Brain pericyte (primary cell): Measurements from ENCODE around the gene SNAI3.

ENCODE experiments used
- DNase-seq: peaks from one replicate; pipeline ENCODE4 v3.0.0-alpha.2; 2012; ENCODE audit warnings: low read depth, low spot score

The SNAI3 gene

GRCh38 chr16:88686439-88687253 is at the start of gene SNAI3:
Gene SNAI3, minus strand, starts transcription at chr16:88686507. Its CDS starts 101 bp downstream, at chr16:88686406.
- no peak for DNase-seq

DNA sequence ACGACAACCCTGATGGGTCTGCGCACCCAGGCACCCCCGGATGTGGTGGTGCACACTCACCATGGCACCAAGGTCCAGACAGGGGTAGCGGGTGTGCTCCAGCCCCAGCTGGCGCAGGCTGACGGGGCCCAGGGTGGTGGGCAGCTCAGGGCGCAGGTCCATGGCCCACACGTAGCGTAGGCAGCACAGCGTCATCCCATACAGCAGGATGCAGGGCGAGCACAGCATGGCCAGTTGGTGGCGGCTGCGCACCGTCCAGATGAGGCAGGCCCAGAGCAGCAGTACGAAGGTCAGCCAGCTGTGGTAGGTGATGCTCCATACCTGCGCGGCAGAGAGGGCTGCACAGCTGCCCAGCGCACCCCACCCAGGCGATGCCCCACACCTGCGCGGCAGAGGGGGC is 49.8 kb upstream of the SNAI3 start:
- DNase-seq: no peak

DNA sequence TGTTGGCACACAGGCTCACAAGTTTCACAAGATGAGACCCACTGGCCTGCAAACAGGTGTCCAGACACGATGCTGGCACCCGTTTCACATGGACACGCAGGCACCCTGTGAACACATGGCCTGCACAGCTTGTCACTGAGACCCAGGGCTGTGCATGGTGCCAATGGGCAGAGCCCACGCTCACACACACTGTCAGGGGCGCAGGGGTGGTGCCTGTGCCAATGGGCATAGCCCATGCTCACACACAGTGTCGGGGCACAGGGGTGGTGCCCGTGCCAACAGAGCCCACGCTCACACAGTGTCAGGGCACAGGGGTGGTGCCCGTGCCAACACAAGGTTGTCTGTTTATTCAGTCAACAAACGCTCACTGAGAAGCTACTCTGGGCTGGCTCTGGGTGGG is 49.3 kb upstream of the SNAI3 start:
- no peak for DNase-seq

DNA sequence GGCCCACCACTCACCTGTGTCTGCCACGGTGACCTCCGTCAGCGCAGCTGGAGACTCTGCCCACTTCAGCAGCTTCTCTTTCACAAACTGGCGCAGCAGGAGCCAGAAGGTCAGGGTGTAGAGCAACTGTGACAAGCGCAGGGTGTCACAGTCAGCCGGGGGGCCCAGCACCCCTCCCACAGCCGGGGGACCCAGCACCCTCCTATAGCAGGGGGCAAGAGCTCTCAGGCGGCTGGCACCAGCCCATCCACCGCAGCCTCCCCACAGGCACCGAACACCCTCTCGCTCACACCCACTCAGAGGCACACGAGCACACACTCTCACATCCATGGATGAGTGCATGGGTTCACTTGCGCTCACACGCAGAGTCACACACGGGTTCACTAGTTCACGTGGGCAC is 48.8 kb upstream of the SNAI3 start:
- DNase-seq: no peak

- no peak for DNase-seq
These were observed 48.0 kb upstream of the SNAI3 start for GRCh38 chr16:88734361-88734728.

- DNase-seq: no peak
These were observed 47.5 kb upstream of the SNAI3 start for GRCh38 chr16:88733630-88734360.

DNA sequence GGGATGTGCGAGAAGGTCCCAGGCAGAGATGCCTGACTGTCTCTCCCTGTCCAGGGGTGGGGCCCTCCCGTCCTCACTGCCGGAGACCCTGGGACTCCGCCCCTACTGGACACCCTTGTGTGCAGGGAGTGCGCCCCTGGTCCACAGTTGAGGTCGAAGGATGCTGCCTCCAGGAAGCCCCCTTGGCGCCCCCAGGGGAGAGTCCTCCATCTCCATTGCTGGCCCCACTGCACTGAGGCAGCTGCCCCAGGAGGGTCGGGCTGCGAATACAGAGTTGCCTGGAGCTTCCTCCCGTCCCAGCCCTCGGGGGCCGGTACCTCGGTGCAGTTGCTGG is 46.6 kb upstream of the SNAI3 start:
- DNase-seq: no peak

DNA sequence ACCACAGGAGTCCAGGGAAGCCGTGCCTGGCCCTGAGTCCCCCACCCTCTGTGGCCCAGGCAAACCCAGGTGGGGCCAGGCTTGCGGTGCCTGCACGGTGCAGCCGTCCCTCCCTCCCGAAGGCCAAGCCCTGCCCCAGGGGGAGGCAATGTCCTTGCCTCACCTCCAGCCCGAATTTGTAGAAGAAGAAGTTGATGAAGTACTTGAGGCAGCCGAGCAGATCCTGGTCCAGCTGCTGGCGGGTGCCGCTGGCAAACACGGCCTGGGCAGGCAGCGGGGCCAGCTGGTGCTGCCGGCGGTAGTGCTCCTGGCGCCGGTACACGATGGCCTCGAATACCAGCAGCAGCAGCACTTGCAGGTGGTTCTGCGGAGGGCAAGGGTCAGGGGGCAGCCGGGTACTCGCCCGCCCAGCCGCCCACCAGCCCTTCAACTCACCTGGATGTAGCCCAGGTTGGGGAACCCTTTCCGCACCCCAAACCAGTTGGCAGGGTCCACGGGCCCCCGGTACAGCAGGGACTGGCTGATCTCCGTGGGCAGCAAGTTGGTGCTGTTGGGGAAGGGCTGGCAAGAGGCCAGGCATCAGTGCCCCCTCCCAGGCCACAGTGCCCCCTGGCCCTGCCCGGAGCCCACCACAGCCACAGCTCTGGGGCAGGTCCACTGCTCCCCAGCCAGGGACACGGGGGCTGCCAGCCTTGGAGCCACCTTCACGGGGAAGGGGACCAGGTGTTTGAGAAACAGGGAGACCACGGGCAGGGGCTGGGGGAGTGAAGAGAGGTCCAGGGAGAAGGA is 46.1 kb upstream of the SNAI3 start:
- no peak for DNase-seq

DNA sequence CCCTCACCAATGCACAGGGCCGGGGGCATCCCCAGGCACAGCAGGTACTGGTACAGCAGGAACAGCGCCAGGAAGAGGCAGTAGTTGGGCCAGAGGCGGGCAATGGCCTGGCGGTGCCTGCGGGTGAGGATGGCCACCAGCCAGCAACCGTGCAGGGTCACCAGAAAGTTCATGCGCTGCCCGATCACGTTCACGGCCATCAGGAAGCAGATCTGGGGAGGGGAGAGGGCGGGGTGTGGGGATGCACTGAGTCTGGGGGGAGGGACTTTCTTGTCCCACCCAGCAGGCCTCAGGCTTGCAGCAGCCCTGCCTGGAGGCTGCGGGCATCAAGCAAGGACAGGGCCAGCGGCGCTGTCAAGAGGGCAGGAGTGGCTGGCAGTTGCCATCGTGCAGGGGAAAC is 45.4 kb upstream of the SNAI3 start:
- DNase-seq: no peak

- DNase-seq: no peak
These were observed 44.6 kb upstream of the SNAI3 start for GRCh38 chr16:88730632-88731607.

- peak; percentile 48 for DNase-seq
These were observed 41.6 kb upstream of the SNAI3 start for GRCh38 chr16:88727871-88728270.

GRCh38 chr16:88726981-88727380 is 40.7 kb upstream of the SNAI3 start:
- no peak for DNase-seq

GRCh38 chr16:88726408-88726749 is 40.1 kb upstream of the SNAI3 start:
- no peak for DNase-seq

- DNase-seq: no peak
These were observed 39.5 kb upstream of the SNAI3 start for GRCh38 chr16:88725609-88726407.

GRCh38 chr16:88724855-88725555 is 38.7 kb upstream of the SNAI3 start:
- DNase-seq: no peak

DNA sequence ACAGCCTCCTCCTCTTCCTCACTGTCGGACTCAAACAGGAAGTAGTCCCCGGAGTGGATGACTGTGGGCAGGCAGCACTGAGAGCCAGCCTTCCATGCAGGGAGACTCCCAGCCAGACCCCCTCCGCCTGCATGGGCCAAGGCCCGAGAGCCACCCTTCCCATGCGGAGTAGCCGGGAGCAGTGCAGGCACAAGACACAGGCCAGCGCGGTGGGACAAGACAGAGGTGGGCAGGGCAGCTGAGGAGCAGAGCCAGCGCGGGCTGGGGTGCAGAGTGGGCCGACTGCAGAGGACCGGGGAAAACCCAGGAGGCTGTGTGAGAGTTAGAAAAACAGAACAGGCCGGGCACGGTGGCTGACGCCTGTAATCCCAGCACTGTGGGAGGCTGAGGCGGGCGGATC is 37.6 kb upstream of the SNAI3 start:
- no peak for DNase-seq

GRCh38 chr16:88723507-88723887 is 37.2 kb upstream of the SNAI3 start:
- no peak for DNase-seq

GRCh38 chr16:88722784-88723506 is 36.6 kb upstream of the SNAI3 start:
- no peak for DNase-seq
